Chondrocyte (in vitro differentiated cells): ENCODE data around the gene SEPHS2. TPM values are rescaled to one million over a fixed set of nuclear protein-coding genes. Genes with fewer than 3 reads are reported as not detected.
A peak's percentile ranks its signal among the peaks of the same experiment; 100 is the strongest.

ENCODE experiments used
- DNase-seq: peaks from one replicate; pipeline ENCODE4 v3.0.0; 2021; ENCODE audit warnings: mixed read lengths, low spot score
- H3K27ac Mint-ChIP-seq: one replicate; pipeline ENCODE4 v1.8.0; 2021; ENCODE audit warnings: mild to moderate bottlenecking, moderate library complexity, mixed read lengths; ENCODE audit not compliant: unreplicated experiment
- H3K27me3 Mint-ChIP-seq: 2 replicates; pipeline ENCODE4 v1.8.0; 2021; ENCODE audit warnings: low read depth, mixed read lengths
- H3K36me3 Mint-ChIP-seq: 2 replicates; pipeline ENCODE4 v1.8.0; 2021; ENCODE audit warnings: low read depth, mixed read lengths
- H3K4me1 Mint-ChIP-seq: 2 replicates; pipeline ENCODE4 v1.8.0; 2021; ENCODE audit warnings: low read depth, mild to moderate bottlenecking, mixed read lengths
- H3K4me3 Mint-ChIP-seq: one replicate; pipeline ENCODE4 v1.8.0; 2021; ENCODE audit warnings: mild to moderate bottlenecking, moderate library complexity, mixed read lengths; ENCODE audit not compliant: unreplicated experiment
- H3K9me3 Mint-ChIP-seq: 2 replicates; pipeline ENCODE4 v1.8.0; 2021; ENCODE audit warnings: low read depth, mixed read lengths
- CTCF ChIP-seq: fragments of 200-600 bp; sonication (generic); IDR thresholded peaks from 2 replicates; pipeline ENCODE4 v1.5.0; 2021; ENCODE audit warnings: antibody characterized with exemption, mild to moderate bottlenecking, moderate library complexity
- total RNA-seq: library from RNA; stranded (reverse); gene quantifications from 3 replicates; pipeline ENCODE4 v1.2.1, GENCODE V29; 2021

The SEPHS2 gene
- total RNA-seq, 1 donor from 2014 or later = 54.3 TPM

- DNase-seq = peak; percentile 96
- Mint-ChIP-seq H3K27me3 (no peaks in the 10 kb centered on the region), H3K27ac (peak within 1 kb of the TSS; percentile 99), H3K4me3 (peak within 1 kb of the TSS; percentile 97), H3K9me3 (no peaks in the 10 kb centered on the region), H3K36me3 (peaks cover 2% of the 10 kb centered on the region), H3K4me1 (peaks cover 32% of the 10 kb centered on the region)
- TF ChIP-seq CTCF = peak; percentile 58
Observed at GRCh38 chr16:30395155-30395991, 50.3 kb downstream of the SEPHS2 start, which contains the start of gene ZNF48. ZNF48 (plus strand) TSS chr16:30395420; CDS start chr16:30395795, 375 bp downstream.

DNA sequence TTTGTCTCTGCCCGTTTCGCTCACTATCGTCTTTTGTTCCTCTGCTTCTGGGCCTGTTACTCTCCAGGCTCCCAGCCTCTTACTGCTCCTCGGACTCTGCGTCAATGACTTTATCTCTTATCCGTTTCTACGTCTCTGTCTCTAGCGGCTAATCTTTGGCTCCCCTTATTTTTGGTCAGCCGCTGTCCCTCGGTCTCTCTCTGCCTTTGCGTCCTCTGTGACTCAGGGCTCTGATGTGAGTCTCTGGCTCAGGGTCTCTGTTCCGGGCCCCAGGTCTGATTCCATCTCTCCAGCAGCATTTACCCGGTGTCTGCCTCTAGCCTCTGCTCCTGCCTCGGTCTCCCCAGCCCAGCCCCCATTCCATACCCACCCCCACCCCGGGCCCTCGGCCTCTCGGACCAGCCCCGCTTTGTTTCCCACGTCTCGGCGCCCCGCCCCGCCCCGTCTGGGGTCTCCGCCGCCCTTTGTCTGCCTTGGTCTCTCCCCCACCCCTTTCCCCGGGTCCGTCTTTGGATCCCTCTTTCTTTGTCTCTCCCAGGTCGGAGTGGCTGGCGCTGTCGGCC lies 51.0 kb downstream of the SEPHS2 start:
- no peak for TF ChIP-seq CTCF
- no peaks in the 10 kb centered on the region for H3K9me3 Mint-ChIP-seq
- H3K4me1 Mint-ChIP-seq = peaks cover 28% of the 10 kb centered on the region
- H3K4me3 Mint-ChIP-seq = peak overlapping the region; percentile 97
- peaks cover 2% of the 10 kb centered on the region for H3K36me3 Mint-ChIP-seq
- H3K27ac Mint-ChIP-seq = peak overlapping the region; percentile 99
- H3K27me3 Mint-ChIP-seq = no peaks in the 10 kb centered on the region
- DNase-seq = no peak

Other genes with a start within 250 kb of the SEPHS2 start
- 14.1 to 16.6 TPM (median 14.7 TPM) in 3 replicates for gene SULT1A3, start 246.6 kb downstream of the SEPHS2 start, total RNA-seq
- 5.6 to 9.9 TPM (median 9.8 TPM) in 3 replicates for gene NPIPB13, start 197.4 kb downstream of the SEPHS2 start, total RNA-seq
- gene CD2BP2, start 90.6 kb downstream of the SEPHS2 start, total RNA-seq = 53.2 to 61.0 TPM (median 55.8 TPM) in 3 replicates
- gene TBC1D10B, start 75.4 kb downstream of the SEPHS2 start, total RNA-seq = 43.3 to 48.6 TPM (median 44.2 TPM) in 3 replicates
- gene MYL11, start 71.1 kb downstream of the SEPHS2 start, total RNA-seq = 0.82 to 2.2 TPM (median 1.4 TPM) in 3 replicates
- 0.85 to 1.7 TPM (median 1.3 TPM) in 3 replicates for gene SEPTIN1, start 63.3 kb downstream of the SEPHS2 start, total RNA-seq
- gene ZNF48, start 50.5 kb downstream of the SEPHS2 start, total RNA-seq = 10.6 to 11.8 TPM (median 10.8 TPM) in 3 replicates
- 10.2 to 16.3 TPM (median 10.8 TPM) in 3 replicates for gene ZNF771, start 38.3 kb downstream of the SEPHS2 start, total RNA-seq
- gene DCTPP1, start 15.8 kb downstream of the SEPHS2 start, total RNA-seq = 25.5 to 33.8 TPM (median 26.4 TPM) in 3 replicates
- not detected in 3 replicates for gene ITGAL, start 26.9 kb upstream of the SEPHS2 start, total RNA-seq
- gene ZNF768, start 80.7 kb upstream of the SEPHS2 start, total RNA-seq = 27.6 to 30.0 TPM (median 28.6 TPM) in 3 replicates
- 3.5 to 6.7 TPM (median 6.7 TPM) in 3 replicates for gene ZNF747, start 89.0 kb upstream of the SEPHS2 start, total RNA-seq
- gene ZNF764, start 112.5 kb upstream of the SEPHS2 start, total RNA-seq = 8.3 to 11.1 TPM (median 8.6 TPM) in 3 replicates
- gene ZNF688, start 125.8 kb upstream of the SEPHS2 start, total RNA-seq = 11.7 to 15.0 TPM (median 13.7 TPM) in 3 replicates
- gene ZNF785, start 139.8 kb upstream of the SEPHS2 start, total RNA-seq = 17.0 to 20.2 TPM (median 17.7 TPM) in 3 replicates
- gene ZNF689, start 164.5 kb upstream of the SEPHS2 start, total RNA-seq = 5.9 to 8.5 TPM (median 7.1 TPM) in 3 replicates
- 33.5 to 46.9 TPM (median 42.0 TPM) in 3 replicates for gene PRR14, start 205.1 kb upstream of the SEPHS2 start, total RNA-seq
- gene FBRS, start 212.6 kb upstream of the SEPHS2 start, total RNA-seq = 49.9 to 54.5 TPM (median 52.8 TPM) in 3 replicates